ENCODE measurements around the gene FCN2. TPM values are rescaled to one million over a fixed set of nuclear protein-coding genes. Genes with fewer than 3 reads are reported as not detected.

The FCN2 gene
- polyA plus RNA-seq, 1 of the 3 experiments (the other 2 are of a cell fraction) = not detected

DNA sequence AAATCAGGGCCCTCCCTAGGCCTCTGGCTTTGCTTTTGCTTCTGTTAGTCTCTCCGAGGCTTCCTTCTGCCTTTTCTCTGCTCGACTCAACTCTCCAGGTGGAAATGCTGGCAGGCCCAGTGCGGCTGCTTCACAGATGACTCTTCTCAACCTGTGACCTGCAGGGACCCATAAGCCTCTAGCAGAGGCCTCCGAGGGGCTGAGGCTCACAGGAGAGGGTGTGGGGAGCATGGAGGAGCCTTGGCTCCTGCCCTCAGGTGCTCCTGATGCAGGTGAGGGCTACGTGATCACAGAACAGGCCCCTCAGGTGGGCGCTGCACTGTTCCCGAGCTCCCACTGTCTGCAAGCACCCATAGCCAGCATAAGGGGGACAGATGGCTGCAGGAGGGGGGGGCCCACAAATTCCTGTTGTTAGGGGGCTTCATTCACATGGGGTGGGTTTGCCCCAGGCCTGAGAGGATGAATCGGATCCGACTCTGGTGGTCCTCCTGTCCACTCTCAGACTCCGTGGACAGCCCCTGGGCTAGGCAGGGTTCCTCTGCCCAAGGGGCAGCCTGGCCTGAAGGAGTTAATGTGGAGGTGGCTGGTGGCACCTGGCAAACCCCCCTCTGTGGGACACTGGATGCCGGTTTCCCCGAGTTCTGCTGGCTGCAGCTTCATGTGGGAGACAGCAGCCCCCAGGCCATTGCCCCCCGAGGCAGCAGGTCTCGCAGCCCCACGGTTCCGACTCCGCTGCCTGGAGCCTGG, 10.9 kb upstream of the FCN2 start:
- ChIA-PET POLR2A (no interaction called here), CTCF (interaction anchor here (0.6 kb wide), 1 partner anchor 421 kb away, joined by 3 read pairs; no protein-coding TSS in a partner anchor)
- WGBS (ENCODE audit: low lambda C conversion rate) = 65% methylated on average over 11 of the region's 17 CpGs
- Histone ChIP-seq H3K4me2 (no peak overlapping the region), H3K36me3 (replicated peaks in 1 of 2; ENCODE audit: control insufficient read depth in 1 of 2, insufficient read depth in 2 of 2, low read length in 1 of 2) (no peaks in the 10 kb centered on the region), H3K4me1 (ENCODE audit: control insufficient read depth in 1 of 2, insufficient read depth in 2 of 2, low read depth in 1 of 2, low read length in 1 of 2) (no peaks in the 10 kb centered on the region), H3K27me3 (ENCODE audit: insufficient read depth) (no peaks in the 10 kb centered on the region), H3K79me2 (ENCODE audit: insufficient read depth) (no peaks in the 10 kb centered on the region), H3K9me3 (peaks cover 4% of the 10 kb centered on the region; the same call in 1 of the 2 replicates), H4K20me1 (ENCODE audit: insufficient read depth) (no peaks in the 10 kb centered on the region), H3K9ac (no peak overlapping the region), H3K27ac (ENCODE audit: low read depth in 2 of 2, low read length in 1 of 2) (no peak overlapping the region), H3F3A (replicated peaks; ENCODE audit: insufficient read depth) (no peaks in the 10 kb centered on the region), H3K9me2 (no peaks in the 10 kb centered on the region), H2AFZ (ENCODE audit: low read depth) (no peak overlapping the region), H3K4me3 (ENCODE audit: low read depth in 2 of 2, low read length in 1 of 2) (no peak overlapping the region)
- no peak for DNase-seq
- no peak for TF ChIP-seq JUND (IDR thresholded peaks at IDR 0.05)
- TF ChIP-seq RCOR1 (IDR thresholded peaks at IDR 0.05; ENCODE audit: low read length) = no peak
- TF ChIP-seq RAD21 (IDR thresholded peaks at IDR 0.05; ENCODE audit: low read length) = no peak
- no peak for TF ChIP-seq GATA2 (CRISPR knock-in tag; IDR thresholded peaks at IDR 0.05)
- TF ChIP-seq EZH2phosphoT487 (IDR thresholded peaks at IDR 0.05; ENCODE audit: borderline replicate concordance, low read depth) = no peak
- no peak for TF ChIP-seq GABPA (IDR thresholded peaks at IDR 0.05; ENCODE audit: low read depth)
- no peak for TF ChIP-seq FOSL2 (IDR thresholded peaks at IDR 0.05; ENCODE audit: borderline replicate concordance, low read depth)
- TF ChIP-seq, protein P1, sequence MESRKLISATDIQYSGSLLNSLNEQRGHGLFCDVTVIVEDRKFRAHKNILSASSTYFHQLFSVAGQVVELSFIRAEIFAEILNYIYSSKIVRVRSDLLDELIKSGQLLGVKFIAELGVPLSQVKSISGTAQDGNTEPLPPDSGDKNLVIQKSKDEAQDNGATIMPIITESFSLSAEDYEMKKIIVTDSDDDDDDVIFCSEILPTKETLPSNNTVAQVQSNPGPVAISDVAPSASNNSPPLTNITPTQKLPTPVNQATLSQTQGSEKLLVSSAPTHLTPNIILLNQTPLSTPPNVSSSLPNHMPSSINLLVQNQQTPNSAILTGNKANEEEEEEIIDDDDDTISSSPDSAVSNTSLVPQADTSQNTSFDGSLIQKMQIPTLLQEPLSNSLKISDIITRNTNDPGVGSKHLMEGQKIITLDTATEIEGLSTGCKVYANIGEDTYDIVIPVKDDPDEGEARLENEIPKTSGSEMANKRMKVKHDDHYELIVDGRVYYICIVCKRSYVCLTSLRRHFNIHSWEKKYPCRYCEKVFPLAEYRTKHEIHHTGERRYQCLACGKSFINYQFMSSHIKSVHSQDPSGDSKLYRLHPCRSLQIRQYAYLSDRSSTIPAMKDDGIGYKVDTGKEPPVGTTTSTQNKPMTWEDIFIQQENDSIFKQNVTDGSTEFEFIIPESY (IDR thresholded peaks at IDR 0.05; ENCODE audit: borderline replicate concordance, low read depth) = no peak
- TF ChIP-seq EP300 (IDR thresholded peaks at IDR 0.05; ENCODE audit: borderline replicate concordance in 1 of 2, low read depth in 1 of 2, low read length in 1 of 2) = no peak

GRCh38 chr9:134870301-134870694, 10.3 kb upstream of the FCN2 start:
- no peaks in the 10 kb centered on the region for H4K20me1 ChIP-seq (ENCODE audit: insufficient read depth)
- H3K36me3 ChIP-seq (replicated peaks in 1 of 2; ENCODE audit: control insufficient read depth in 1 of 2, insufficient read depth in 2 of 2, low read length in 1 of 2) = no peaks in the 10 kb centered on the region
- no peaks in the 10 kb centered on the region for H3K27me3 ChIP-seq (ENCODE audit: insufficient read depth)
- no peaks in the 10 kb centered on the region for H3K79me2 ChIP-seq (ENCODE audit: insufficient read depth)
- H2AFZ ChIP-seq (ENCODE audit: low read depth) = no peak overlapping the region
- TF ChIP-seq EP300 (IDR thresholded peaks at IDR 0.05; ENCODE audit: borderline replicate concordance in 1 of 2, low read depth in 1 of 2, low read length in 1 of 2) (no peak), JUND (IDR thresholded peaks at IDR 0.05) (no peak), EZH2phosphoT487 (IDR thresholded peaks at IDR 0.05; ENCODE audit: borderline replicate concordance, low read depth) (no peak), CTCF (IDR thresholded peaks at IDR 0.05) (no peak), RXRA (IDR thresholded peaks at IDR 0.05; ENCODE audit: borderline replicate concordance, low read depth) (no peak), SMC3 (IDR thresholded peaks at IDR 0.05; ENCODE audit: low read depth, low read length) (no peak), RFX5 (IDR thresholded peaks at IDR 0.05; ENCODE audit: low read length) (no peak), CHD2 (IDR thresholded peaks at IDR 0.05; ENCODE audit: low read length, partially characterized antibody) (no peak), NFIC (IDR thresholded peaks at IDR 0.05; ENCODE audit: borderline replicate concordance) (no peak)
- TF ChIP-seq, protein P2, sequence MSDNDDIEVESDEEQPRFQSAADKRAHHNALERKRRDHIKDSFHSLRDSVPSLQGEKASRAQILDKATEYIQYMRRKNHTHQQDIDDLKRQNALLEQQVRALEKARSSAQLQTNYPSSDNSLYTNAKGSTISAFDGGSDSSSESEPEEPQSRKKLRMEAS (IDR thresholded peaks at IDR 0.05; ENCODE audit: low read depth) = no peak
- CTCF ChIA-PET = no interaction called here
- no peak for DNase-seq
- H3K4me2 ChIP-seq = no peak overlapping the region
- H3K9me3 ChIP-seq = peaks cover 4% of the 10 kb centered on the region; the same call in 1 of the 2 replicates
- no peak overlapping the region for H3K9ac ChIP-seq
- 20% methylated on average over 4 of the region's 11 CpGs for WGBS (ENCODE audit: low lambda C conversion rate)
- no peaks in the 10 kb centered on the region for H3K9me2 ChIP-seq
- no peaks in the 10 kb centered on the region for H3F3A ChIP-seq (replicated peaks; ENCODE audit: insufficient read depth)
- no peak overlapping the region for H3K27ac ChIP-seq (ENCODE audit: low read depth in 2 of 2, low read length in 1 of 2)
- H3K4me1 ChIP-seq (ENCODE audit: control insufficient read depth in 1 of 2, insufficient read depth in 2 of 2, low read depth in 1 of 2, low read length in 1 of 2) = no peaks in the 10 kb centered on the region
- no peak overlapping the region for H3K4me3 ChIP-seq (ENCODE audit: low read depth in 2 of 2, low read length in 1 of 2)
- POLR2A ChIA-PET = no interaction called here
